BE2C (cell line): ENCODE measurements around the gene GZF1.
A peak's percentile ranks its signal among the peaks of the same experiment; 100 is the strongest.

Experiments
- DNase-seq: peaks from one replicate; pipeline ENCODE4 v3.0.0-alpha.2; 2020
- H3K27me3 ChIP-seq: fragments of 250-450 bp; sonication (Bioruptor Pico); 2 replicates; pipeline ENCODE4 v1.5.1; 2020; ENCODE audit warnings: mild to moderate bottlenecking
- H3K36me3 ChIP-seq: fragments of 250-450 bp; sonication (Bioruptor Pico); 2 replicates; pipeline ENCODE4 v1.5.1; 2020; ENCODE audit warnings: mild to moderate bottlenecking
- H3K4me1 ChIP-seq: fragments of 250-450 bp; sonication (Bioruptor Pico); 2 replicates; pipeline ENCODE4 v1.5.1; 2020
- H3K4me3 ChIP-seq: 2 replicates; pipeline ENCODE4 v1.5.1; 2011; ENCODE audit warnings: low read depth, low read length
- H3K9me3 ChIP-seq: fragments of 250-450 bp; sonication (Bioruptor Pico); 2 replicates; pipeline ENCODE4 v1.5.1; 2020
- TF ChIP-seq, protein P1 (sequence below): IDR thresholded peaks from 2 replicates; pipeline ENCODE4 v1.5.1; 2012; ENCODE audit warnings: mild to moderate bottlenecking, low read depth, low read length

Gene GZF1

DNA sequence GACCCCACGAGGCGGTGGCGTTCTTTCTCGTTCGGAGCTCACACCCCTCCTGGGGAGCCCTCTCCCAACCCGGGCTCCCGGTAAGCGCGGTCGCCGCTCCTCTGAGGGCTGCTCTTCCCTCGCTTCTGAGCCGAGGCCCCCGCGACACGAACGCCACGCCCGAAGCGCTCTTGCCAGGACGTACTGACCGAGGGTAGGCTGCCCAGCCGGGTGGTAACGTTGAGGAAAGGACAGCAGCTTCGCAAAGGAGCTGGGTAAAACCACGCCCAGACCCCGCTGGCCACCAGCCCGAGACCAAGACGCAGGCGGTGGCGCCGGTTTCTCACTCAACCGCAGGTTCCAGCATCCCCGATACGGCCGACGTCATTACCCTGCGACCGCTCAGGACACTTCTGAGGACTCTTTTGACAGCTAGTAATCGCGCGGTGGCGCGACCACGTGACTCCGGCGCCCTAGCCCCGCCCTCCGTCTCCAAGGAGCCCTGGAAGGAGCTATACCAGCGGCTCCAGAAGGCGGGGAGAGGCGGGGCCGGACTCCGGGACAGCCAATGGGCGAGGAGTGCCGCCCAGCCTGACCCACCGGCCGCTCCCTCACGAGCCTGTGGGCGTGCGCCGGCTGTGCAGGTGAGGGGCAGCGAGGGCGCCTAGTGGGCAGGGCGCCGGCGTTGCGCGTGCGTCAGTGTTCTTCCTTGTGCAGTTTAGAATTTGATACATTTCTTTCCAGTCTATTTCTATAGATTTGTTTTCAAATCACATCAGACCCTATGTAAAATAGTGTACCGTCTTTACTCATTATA, 4.0 kb upstream of the GZF1 start:
- Histone ChIP-seq H3K36me3 (peaks cover 18% of the 10 kb centered on the region), H3K27me3 (no peaks in the 10 kb centered on the region), H3K4me1 (no peaks in the 10 kb centered on the region), H3K4me3 (peak overlapping the region; percentile 66), H3K9me3 (no peaks in the 10 kb centered on the region)
- peak; percentile 99 for DNase-seq
- TF ChIP-seq, protein P1, sequence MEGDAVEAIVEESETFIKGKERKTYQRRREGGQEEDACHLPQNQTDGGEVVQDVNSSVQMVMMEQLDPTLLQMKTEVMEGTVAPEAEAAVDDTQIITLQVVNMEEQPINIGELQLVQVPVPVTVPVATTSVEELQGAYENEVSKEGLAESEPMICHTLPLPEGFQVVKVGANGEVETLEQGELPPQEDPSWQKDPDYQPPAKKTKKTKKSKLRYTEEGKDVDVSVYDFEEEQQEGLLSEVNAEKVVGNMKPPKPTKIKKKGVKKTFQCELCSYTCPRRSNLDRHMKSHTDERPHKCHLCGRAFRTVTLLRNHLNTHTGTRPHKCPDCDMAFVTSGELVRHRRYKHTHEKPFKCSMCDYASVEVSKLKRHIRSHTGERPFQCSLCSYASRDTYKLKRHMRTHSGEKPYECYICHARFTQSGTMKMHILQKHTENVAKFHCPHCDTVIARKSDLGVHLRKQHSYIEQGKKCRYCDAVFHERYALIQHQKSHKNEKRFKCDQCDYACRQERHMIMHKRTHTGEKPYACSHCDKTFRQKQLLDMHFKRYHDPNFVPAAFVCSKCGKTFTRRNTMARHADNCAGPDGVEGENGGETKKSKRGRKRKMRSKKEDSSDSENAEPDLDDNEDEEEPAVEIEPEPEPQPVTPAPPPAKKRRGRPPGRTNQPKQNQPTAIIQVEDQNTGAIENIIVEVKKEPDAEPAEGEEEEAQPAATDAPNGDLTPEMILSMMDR, result no peak

DNA sequence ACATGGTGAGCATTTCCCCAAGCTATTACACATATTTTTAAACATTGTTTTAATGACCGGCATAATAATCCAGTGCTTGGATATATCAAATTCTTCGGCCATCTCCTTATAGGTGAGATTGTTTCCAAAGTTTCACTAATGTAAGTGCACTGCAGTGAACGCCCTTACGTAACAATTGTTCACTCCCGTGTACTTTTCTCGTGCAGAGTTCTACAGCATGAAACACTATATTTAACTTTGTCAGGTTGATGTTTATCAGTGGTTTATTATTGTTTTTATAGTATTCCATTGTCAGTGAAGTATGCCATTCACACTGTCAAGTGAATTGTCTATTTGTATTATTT, 3.4 kb upstream of the GZF1 start:
- no peak for DNase-seq
- H3K36me3 ChIP-seq, result peaks cover 16% of the 10 kb centered on the region
- TF ChIP-seq, protein P1, result no peak
- 0 out of 2 replicates have a peak, but pooled peaks cover 1% of the 10 kb centered on the region for H3K4me1 ChIP-seq
- no peaks in the 10 kb centered on the region for H3K27me3 ChIP-seq
- H3K9me3 ChIP-seq, result no peaks in the 10 kb centered on the region
- peak overlapping the region; percentile 66 for H3K4me3 ChIP-seq

DNA sequence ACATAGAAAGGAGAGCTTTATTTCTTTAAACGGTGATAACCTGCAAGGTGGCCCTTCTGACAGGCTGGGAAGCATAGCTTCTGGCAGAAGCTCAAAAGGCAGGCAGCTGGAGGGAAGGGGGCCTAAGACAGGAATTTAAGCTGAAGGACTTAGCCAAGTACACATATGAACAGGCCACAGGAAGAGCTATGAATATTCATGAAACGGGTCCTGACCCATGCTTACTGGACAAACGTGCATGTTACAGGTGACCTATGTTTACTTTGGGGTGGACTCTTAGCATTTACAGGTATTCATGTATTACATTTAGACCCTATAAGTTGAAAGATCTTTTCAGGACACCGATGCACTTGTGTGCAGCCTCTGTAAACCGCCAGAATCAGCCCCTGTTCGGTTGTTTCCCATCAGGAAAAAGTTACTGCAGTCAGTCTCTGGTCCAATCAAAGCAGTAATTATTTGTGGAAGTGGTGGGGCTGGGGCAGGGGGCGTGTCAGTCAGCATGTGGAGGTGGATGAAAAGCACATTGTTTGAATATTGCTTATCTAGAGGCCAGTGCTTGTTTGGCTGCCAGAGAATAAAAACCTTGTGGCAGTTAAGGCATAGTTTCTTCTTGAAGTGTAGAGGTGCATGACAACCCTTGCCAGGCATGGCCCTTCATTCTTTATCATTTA, 2.9 kb upstream of the GZF1 start:
- Histone ChIP-seq H3K27me3 (no peaks in the 10 kb centered on the region), H3K9me3 (no peaks in the 10 kb centered on the region), H3K36me3 (peaks cover 14% of the 10 kb centered on the region), H3K4me1 (0 out of 2 replicates have a peak, but pooled peaks cover 2% of the 10 kb centered on the region), H3K4me3 (peak overlapping the region; percentile 66)
- TF ChIP-seq, protein P1, result no peak
- no peak for DNase-seq

- DNase-seq, result no peak
- Histone ChIP-seq H3K4me3 (no peak overlapping the region), H3K4me1 (0 out of 2 replicates have a peak, but pooled peaks cover 2% of the 10 kb centered on the region), H3K27me3 (no peaks in the 10 kb centered on the region), H3K36me3 (peaks cover 16% of the 10 kb centered on the region), H3K9me3 (no peaks in the 10 kb centered on the region)
- TF ChIP-seq, protein P1, result no peak
Observed at GRCh38 chr20:23360531-23360930, 1.5 kb upstream of the GZF1 start.

DNA sequence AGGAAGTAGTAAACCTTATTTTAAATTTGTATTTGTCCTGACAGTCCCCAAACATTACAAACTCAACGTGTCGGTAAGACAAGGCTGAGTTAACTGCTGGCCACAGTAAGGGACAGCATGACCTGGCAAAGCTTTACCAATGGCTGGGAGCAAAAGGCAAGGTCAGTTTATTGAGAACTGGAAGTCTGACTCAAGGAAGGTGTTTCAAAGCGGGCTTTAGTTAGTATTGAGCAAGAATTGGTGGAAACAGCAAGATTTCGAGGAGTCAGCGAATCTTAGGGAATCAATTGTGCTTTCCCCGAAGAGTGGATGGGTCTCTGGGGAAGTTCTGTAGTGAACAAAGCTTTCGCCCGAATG, 885 bp upstream of the GZF1 start:
- Histone ChIP-seq H3K9me3 (no peaks in the 10 kb centered on the region), H3K4me3 (peak overlapping the region; percentile 81), H3K4me1 (0 out of 2 replicates have a peak, but pooled peaks cover 2% of the 10 kb centered on the region), H3K27me3 (no peaks in the 10 kb centered on the region), H3K36me3 (peaks cover 21% of the 10 kb centered on the region)
- DNase-seq, result no peak
- TF ChIP-seq, protein P1, result no peak
